ENCODE results near the gene TENM4. TPM values are rescaled to one million over a fixed set of nuclear protein-coding genes. Genes with fewer than 3 reads are reported as not detected.

Gene TENM4
- total RNA-seq, 2 donors from 2014 or later, result 2.6 to 6.8 TPM

DNA sequence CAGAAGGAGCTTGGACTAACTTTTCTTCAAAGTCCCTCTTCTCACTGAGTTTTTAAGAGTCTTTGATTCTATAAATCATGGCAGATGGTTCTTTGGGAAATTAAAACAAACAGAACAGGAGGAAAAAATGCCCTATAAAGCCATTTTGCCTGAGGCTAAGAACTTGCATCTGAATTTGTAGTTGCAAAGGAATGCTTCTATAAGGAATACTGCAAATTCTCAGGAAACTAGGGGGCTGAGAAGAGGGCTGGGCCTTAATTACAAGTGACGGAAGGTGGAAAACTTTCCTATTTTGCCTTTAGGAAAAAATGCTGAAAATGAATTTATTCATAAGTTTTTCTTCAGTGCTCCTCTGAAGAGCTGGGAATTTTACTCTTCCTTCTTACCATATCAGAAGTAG is 776.2 kb downstream of the TENM4 start:
- DNase-seq (ENCODE audit: low spot score), result no peak

GRCh38 chr11:78662811-78663210 is 778.0 kb downstream of the TENM4 start:
- no peak overlapping the region for H3K27ac ChIP-seq
- no peaks in the 10 kb centered on the region for H3K4me1 ChIP-seq (replicated peaks)
- H3K36me3 ChIP-seq, result no peaks in the 10 kb centered on the region
- no peaks in the 10 kb centered on the region for H3K27me3 ChIP-seq (replicated peaks; ENCODE audit: insufficient read depth)
- TF ChIP-seq POLR2A (IDR thresholded peaks at IDR 0.05), result no peak
- TF ChIP-seq, protein P1, sequence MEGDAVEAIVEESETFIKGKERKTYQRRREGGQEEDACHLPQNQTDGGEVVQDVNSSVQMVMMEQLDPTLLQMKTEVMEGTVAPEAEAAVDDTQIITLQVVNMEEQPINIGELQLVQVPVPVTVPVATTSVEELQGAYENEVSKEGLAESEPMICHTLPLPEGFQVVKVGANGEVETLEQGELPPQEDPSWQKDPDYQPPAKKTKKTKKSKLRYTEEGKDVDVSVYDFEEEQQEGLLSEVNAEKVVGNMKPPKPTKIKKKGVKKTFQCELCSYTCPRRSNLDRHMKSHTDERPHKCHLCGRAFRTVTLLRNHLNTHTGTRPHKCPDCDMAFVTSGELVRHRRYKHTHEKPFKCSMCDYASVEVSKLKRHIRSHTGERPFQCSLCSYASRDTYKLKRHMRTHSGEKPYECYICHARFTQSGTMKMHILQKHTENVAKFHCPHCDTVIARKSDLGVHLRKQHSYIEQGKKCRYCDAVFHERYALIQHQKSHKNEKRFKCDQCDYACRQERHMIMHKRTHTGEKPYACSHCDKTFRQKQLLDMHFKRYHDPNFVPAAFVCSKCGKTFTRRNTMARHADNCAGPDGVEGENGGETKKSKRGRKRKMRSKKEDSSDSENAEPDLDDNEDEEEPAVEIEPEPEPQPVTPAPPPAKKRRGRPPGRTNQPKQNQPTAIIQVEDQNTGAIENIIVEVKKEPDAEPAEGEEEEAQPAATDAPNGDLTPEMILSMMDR (IDR thresholded peaks at IDR 0.05), result no peak
- no peak for TF ChIP-seq POLR2AphosphoS5 (IDR thresholded peaks at IDR 0.05)
- intact Hi-C loops (cut with DNase I), result no loop called here
- 92% methylated on average over 2 of the region's 2 CpGs for WGBS
- DNase-seq (ENCODE audit: low spot score), result no peak
- H3K9me3 ChIP-seq, result no peaks in the 10 kb centered on the region
- no peak overlapping the region for H3K4me3 ChIP-seq

More for the DNA sequence above, 776.2 kb downstream of the TENM4 start:
- no peaks in the 10 kb centered on the region for H3K36me3 ChIP-seq
- intact Hi-C loops (cut with DNase I), result no loop called here
- H3K27me3 ChIP-seq (replicated peaks; ENCODE audit: insufficient read depth), result no peaks in the 10 kb centered on the region
- TF ChIP-seq, protein P1 (IDR thresholded peaks at IDR 0.05), result no peak
- TF ChIP-seq POLR2A (IDR thresholded peaks at IDR 0.05) (no peak), POLR2AphosphoS5 (IDR thresholded peaks at IDR 0.05) (no peak)
- H3K27ac ChIP-seq, result no peak overlapping the region
- no peak overlapping the region for H3K4me3 ChIP-seq
- 70% methylated on average over 1 of the region's 1 CpG for WGBS
- H3K4me1 ChIP-seq (replicated peaks), result no peaks in the 10 kb centered on the region
- H3K9me3 ChIP-seq, result no peaks in the 10 kb centered on the region

- H3K36me3 ChIP-seq, result no peaks in the 10 kb centered on the region
- no peaks in the 10 kb centered on the region for H3K27me3 ChIP-seq (replicated peaks; ENCODE audit: insufficient read depth)
- no peaks in the 10 kb centered on the region for H3K4me1 ChIP-seq (replicated peaks)
- no peak for DNase-seq (ENCODE audit: low spot score)
- H3K27ac ChIP-seq, result no peak overlapping the region
- no peaks in the 10 kb centered on the region for H3K9me3 ChIP-seq
- TF ChIP-seq, protein P1 (IDR thresholded peaks at IDR 0.05), result no peak
- TF ChIP-seq POLR2A (IDR thresholded peaks at IDR 0.05) (no peak), POLR2AphosphoS5 (IDR thresholded peaks at IDR 0.05) (no peak)
- no peak overlapping the region for H3K4me3 ChIP-seq
- intact Hi-C loops (cut with DNase I), result no loop called here
- WGBS, result 84% methylated on average over 4 of the region's 4 CpGs
These were observed 780.4 kb downstream of the TENM4 start for GRCh38 chr11:78660471-78660870.

DNA sequence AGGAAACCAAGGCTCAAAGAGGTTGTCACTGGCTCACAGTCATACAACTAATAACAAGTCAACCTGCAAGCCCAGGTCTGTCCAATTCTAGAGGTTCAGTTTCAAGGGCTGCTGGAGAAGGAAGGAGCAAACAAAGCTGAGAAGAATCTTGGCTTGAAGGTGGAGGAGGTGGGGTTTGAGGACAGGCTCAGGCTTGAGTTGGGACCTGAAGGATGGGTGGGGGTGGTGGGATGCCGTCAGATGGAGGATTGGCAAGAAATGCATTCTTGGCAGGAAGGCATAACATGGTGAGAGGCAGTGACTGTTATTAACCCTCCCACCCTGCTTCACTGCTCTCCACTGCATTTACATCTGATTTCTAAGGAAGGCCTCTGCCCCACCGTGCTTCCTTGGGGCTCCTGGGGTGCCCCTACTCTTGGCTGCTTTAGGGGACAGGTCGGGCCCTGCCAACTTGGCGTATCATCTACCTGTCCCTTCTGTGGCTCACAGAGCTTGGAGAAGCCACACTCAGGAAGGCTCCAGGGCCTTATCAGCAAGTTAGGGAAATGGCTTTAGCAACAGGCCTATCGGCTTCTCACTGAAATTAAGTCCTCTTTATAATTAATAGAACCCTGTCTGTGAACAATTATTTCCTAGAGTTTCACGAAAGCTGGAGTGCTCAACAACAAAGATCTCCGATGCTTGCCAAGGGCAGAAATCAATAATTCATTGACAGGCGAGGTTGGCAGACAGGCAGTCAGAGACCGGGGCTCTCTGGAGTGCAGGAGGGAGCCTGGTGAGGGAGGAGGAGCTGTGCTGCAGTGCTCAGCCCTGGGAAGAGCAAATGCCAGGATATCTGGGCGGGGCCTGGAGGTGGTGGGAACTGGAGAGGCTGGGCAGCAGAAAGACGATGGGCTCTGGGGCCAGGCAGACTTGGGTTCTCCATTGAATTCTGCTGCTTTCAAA is 781.2 kb downstream of the TENM4 start:
- no peaks in the 10 kb centered on the region for H3K36me3 ChIP-seq
- H3K27ac ChIP-seq, result no peak overlapping the region
- no peaks in the 10 kb centered on the region for H3K27me3 ChIP-seq (replicated peaks; ENCODE audit: insufficient read depth)
- intact Hi-C loops (cut with DNase I), result no loop called here
- DNase-seq (ENCODE audit: low spot score), result peak; percentile 61
- 57% methylated on average over 11 of the region's 11 CpGs for WGBS
- H3K4me3 ChIP-seq, result no peak overlapping the region
- H3K9me3 ChIP-seq, result no peaks in the 10 kb centered on the region
- no peaks in the 10 kb centered on the region for H3K4me1 ChIP-seq (replicated peaks)
- no peak for TF ChIP-seq POLR2A (IDR thresholded peaks at IDR 0.05)
- peak; percentile 30 for TF ChIP-seq POLR2AphosphoS5 (IDR thresholded peaks at IDR 0.05)

- intact Hi-C loops (cut with DNase I), result no loop called here
- H3K4me3 ChIP-seq, result no peak overlapping the region
- TF ChIP-seq POLR2A (IDR thresholded peaks at IDR 0.05), result no peak
- TF ChIP-seq, protein P1 (IDR thresholded peaks at IDR 0.05), result no peak
- TF ChIP-seq POLR2AphosphoS5 (IDR thresholded peaks at IDR 0.05), result no peak
- 95% methylated on average over 31 of the region's 31 CpGs for WGBS
- H3K36me3 ChIP-seq, result no peaks in the 10 kb centered on the region
- H3K27me3 ChIP-seq (replicated peaks; ENCODE audit: insufficient read depth), result no peaks in the 10 kb centered on the region
- no peak for DNase-seq (ENCODE audit: low spot score)
- no peaks in the 10 kb centered on the region for H3K4me1 ChIP-seq (replicated peaks)
- no peak overlapping the region for H3K27ac ChIP-seq
- no peaks in the 10 kb centered on the region for H3K9me3 ChIP-seq
These were observed 782.6 kb downstream of the TENM4 start for GRCh38 chr11:78657968-78658839.
